HUES6 (cell line): ENCODE measurements around the gene RIPOR3.
"Not testable (repeated sequence)": the region's sequence is repeated elsewhere in the genome, so short reads cannot be mapped to it uniquely, and the experiment has no call there.

ENCODE experiments used
- H3K27ac ChIP-seq: 2 replicates; pipeline ENCODE4 v1.7.0; 2013; ENCODE audit warnings: low read depth, mild to moderate bottlenecking, low read length, inconsistent platforms
- H3K27me3 ChIP-seq: 2 replicates; pipeline ENCODE4 v1.6.1; 2013; ENCODE audit warnings: low read length; ENCODE audit not compliant: control insufficient read depth, insufficient read depth
- H3K36me3 ChIP-seq: 2 replicates; pipeline ENCODE4 v1.6.1; 2013; ENCODE audit warnings: low read length; ENCODE audit not compliant: control insufficient read depth, insufficient read depth
- H3K4me1 ChIP-seq: 2 replicates; pipeline ENCODE4 v1.6.1; 2013; ENCODE audit warnings: low read length; ENCODE audit not compliant: control insufficient read depth, insufficient read depth
- H3K4me3 ChIP-seq: 2 replicates; pipeline ENCODE4 v1.5.1; 2013; ENCODE audit warnings: low read depth, low read length
- H3K9ac ChIP-seq: one replicate; pipeline ENCODE4 v1.6.1; 2013; ENCODE audit warnings: mild to moderate bottlenecking, low read length
- H3K9me3 ChIP-seq: 2 replicates; pipeline ENCODE4 v1.6.1; 2013; ENCODE audit warnings: low read depth, low read length; ENCODE audit not compliant: control insufficient read depth, insufficient read depth

The RIPOR3 gene

DNA sequence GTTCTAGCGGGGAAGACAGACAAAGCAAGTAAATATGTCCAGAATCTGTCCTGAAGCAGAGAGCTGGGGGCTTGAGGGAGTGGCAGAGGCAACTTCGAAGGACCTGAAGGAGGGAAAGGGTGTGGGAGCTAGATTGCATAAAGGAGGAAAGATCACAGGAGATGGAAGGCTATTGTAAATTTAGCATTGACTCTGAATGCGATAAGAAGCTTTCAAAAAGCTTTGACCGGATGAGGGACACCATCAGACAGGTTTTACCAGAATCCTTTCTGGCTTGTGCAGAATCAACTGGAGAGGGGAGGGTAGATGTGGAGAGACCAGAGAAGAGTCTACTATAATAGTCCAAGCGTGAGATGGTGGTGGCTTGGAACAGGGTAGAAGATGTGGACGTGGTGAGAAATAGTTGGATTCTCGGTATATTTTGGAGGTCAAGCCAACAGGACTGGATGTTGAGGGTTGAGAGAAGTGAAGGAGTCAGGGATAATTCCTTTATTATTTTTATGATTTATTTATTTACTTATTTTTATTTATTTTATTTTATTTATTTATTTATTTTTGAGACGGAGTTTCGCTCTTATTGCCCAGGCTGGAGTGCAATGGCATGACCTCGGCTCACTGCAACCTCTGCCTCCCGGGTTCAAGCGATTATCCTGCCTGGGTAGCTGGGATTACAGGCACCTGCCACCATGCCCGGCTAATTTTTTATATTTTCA is 19.9 kb upstream of the RIPOR3 start:
- Histone ChIP-seq H3K9ac (no peak overlapping the region), H3K9me3 (no peaks in the 10 kb centered on the region), H3K4me1 (no peaks in the 10 kb centered on the region), H3K27ac (no peak overlapping the region), H3K27me3 (no peaks in the 10 kb centered on the region), H3K4me3 (no peak overlapping the region), H3K36me3 (no peaks in the 10 kb centered on the region)

DNA sequence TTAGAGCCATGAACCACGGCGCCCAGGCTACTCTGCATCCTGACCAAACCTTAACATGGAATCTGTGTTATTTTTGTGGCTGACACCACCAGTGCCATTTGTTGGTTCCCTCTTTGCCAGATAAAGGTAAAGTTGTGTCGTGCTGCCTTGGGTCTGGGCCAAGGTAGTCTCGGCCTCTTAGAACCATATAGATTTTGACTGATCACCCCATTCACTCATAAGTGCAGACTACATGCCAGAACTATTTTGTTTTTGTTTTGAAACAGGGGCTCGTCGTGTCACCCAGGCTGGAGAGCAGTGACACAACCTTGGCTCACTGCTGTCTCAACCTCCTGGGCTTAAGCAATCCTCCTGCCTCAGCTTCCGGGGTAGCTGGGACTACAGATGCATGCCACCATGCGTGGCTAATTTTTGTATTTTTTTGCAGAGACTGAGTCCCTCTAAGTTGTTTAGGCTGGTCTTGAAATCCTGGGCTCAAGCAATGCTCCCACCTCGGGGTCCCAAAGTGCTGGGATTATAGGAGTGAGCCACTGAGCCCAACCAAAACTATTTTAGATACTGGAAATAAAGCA is 19.2 kb upstream of the RIPOR3 start:
- no peaks in the 10 kb centered on the region for H3K27me3 ChIP-seq
- no peaks in the 10 kb centered on the region for H3K4me1 ChIP-seq
- H3K27ac ChIP-seq = no peak overlapping the region

DNA sequence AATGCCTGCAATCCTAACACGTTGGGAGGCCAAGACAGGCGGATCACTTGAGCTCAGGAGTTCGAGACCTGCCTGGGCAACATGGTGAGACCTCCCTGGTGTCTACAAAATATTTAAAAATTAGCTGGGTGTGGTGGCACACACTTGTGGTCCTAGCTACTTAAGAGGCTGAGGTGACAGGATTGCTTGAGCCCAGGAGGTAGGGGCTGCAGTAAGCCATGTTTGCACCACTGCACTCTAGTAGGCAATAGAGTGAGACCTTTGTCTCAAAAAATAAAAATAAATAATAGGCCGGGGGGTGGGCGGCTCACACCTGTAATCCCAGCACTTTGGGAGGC is 18.3 kb upstream of the RIPOR3 start:
- Histone ChIP-seq H3K4me1 (peaks cover 4% of the 10 kb centered on the region), H3K9ac (no peak overlapping the region), H3K36me3 (no peaks in the 10 kb centered on the region), H3K9me3 (no peaks in the 10 kb centered on the region), H3K4me3 (no peak overlapping the region), H3K27ac (no peak overlapping the region), H3K27me3 (no peaks in the 10 kb centered on the region)

More for the DNA sequence above, 19.2 kb upstream of the RIPOR3 start:
- Histone ChIP-seq H3K9me3 (no peaks in the 10 kb centered on the region), H3K4me3 (no peak overlapping the region), H3K36me3 (no peaks in the 10 kb centered on the region), H3K9ac (no peak overlapping the region)

DNA sequence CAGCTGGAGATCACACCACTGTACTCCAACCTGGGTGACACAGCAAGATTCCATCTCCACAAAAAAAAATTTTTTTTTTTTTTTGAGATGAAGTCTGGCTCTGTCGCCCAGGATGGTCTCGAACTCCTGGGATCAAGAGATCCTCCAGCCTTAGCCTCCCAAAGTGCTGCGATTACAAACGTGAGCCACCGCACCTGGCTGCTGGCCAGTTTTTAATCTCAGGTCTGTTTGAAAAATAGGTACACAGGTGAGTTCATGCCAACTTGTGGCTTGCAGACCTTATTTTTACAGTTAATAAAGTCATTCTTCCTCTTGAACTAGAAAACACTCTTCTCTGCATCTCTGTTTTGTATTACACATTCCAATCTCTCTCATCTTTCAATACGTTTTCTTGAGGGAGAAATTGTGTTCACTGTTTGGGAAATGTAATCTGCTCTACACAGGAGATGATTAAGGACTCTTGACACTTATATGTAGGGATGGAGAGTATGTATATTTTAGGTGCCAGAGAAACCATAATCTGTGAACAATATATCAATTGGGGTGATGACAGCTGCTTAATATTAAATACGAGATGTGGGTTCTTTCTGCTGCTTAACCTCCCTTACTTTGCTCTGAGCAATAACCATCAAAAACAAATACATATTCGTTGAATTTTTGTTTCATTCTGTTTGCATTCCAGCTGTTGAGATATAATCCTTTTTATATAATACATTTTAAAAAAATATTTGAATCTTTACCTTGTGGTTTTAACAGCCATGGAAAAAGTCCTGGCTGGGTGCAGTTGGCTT is 17.7 kb upstream of the RIPOR3 start:
- H3K9me3 ChIP-seq = no peaks in the 10 kb centered on the region
- H3K4me1 ChIP-seq = peaks cover 7% of the 10 kb centered on the region
- H3K27me3 ChIP-seq = no peaks in the 10 kb centered on the region
- no peak overlapping the region for H3K9ac ChIP-seq
- no peak overlapping the region for H3K27ac ChIP-seq
- no peaks in the 10 kb centered on the region for H3K36me3 ChIP-seq
- H3K4me3 ChIP-seq = no peak overlapping the region

DNA sequence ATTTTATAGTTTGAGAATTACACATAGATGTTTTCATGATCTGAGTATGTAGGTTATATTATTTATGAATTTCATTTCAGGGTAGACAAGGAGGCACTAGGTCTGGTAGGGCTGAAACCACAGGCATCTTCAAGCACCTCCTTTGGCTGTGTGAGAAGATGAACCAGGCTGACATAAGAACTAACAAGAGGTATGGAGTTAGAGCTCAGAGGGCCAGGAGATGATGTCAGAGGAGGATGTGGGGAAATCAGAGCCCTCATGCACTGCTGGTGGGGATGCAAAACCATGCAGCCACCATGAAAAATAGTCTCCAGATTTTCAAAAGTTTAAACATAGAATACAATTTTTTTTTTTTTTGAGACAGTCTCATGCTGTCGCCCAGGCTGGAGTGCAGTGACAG is 13.6 kb upstream of the RIPOR3 start:
- Histone ChIP-seq H3K4me1 (peaks cover 17% of the 10 kb centered on the region), H3K36me3 (no peaks in the 10 kb centered on the region), H3K27me3 (no peaks in the 10 kb centered on the region), H3K9ac (no peak overlapping the region), H3K4me3 (no peak overlapping the region), H3K27ac (no peak overlapping the region), H3K9me3 (no peaks in the 10 kb centered on the region)

DNA sequence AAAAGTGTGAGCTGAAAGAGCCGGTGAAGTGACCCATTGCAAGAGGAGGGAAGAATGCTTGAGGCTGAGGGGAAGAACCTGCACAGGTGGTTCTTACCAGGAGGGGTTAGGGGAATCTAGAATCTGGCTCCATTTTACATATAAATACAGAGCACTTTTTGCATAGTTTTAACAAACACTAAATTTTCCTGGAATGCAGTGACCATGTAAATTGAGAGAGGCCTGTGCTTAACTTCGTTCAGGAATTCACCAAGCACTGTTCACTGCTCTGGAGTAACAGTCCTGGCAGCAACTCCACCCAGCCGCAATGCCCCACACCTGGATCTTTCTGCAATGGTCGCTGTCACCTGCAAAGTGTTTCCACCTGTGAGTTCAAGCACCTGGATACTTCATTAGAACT is 13.2 kb upstream of the RIPOR3 start:
- Histone ChIP-seq H3K36me3 (no peaks in the 10 kb centered on the region), H3K9me3 (no peaks in the 10 kb centered on the region), H3K4me1 (peaks cover 17% of the 10 kb centered on the region), H3K9ac (no peak overlapping the region), H3K4me3 (no peak overlapping the region), H3K27me3 (no peaks in the 10 kb centered on the region), H3K27ac (no peak overlapping the region)

DNA sequence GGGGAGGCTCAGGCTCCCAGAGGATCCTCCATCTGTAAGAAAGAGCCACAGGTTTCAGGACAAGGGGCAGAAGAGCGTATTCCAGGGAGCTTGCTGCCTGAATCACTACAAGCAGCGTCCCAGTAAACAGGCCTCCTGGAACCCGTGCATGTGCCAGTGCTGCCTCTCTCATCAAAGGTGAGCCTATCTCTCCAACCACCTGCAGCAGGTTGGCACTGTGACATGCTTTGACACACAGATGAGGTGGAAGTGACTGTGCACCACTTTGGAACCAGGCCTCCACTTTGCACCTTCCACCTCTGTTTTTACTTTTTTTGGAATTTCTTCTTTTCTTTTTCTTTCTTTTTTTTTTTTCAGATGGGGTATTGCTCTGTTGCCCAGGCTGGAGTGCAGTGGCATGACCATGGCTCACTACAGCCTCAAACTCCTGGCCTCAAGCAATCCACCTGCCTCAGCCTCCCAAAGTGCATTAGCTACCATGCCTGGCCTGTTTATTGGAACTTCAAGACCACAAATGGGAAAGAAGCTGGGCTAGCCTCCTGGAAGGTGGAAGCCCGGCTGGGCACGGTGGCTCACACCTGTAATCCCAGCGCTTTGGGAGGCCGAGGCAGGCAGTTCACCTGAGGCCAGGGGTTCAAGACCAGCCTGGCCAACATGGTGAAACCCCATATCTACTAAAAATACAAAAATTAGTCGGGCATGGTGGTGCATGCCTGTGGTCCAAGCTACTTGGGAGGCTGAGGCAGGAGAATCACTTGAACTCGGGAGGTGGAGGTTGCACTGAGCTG is 12.5 kb upstream of the RIPOR3 start:
- peaks cover 17% of the 10 kb centered on the region for H3K4me1 ChIP-seq
- not testable (repeated sequence) for H3K4me3 ChIP-seq, H3K27ac ChIP-seq, H3K36me3 ChIP-seq, H3K27me3 ChIP-seq, H3K9me3 ChIP-seq, H3K9ac ChIP-seq

DNA sequence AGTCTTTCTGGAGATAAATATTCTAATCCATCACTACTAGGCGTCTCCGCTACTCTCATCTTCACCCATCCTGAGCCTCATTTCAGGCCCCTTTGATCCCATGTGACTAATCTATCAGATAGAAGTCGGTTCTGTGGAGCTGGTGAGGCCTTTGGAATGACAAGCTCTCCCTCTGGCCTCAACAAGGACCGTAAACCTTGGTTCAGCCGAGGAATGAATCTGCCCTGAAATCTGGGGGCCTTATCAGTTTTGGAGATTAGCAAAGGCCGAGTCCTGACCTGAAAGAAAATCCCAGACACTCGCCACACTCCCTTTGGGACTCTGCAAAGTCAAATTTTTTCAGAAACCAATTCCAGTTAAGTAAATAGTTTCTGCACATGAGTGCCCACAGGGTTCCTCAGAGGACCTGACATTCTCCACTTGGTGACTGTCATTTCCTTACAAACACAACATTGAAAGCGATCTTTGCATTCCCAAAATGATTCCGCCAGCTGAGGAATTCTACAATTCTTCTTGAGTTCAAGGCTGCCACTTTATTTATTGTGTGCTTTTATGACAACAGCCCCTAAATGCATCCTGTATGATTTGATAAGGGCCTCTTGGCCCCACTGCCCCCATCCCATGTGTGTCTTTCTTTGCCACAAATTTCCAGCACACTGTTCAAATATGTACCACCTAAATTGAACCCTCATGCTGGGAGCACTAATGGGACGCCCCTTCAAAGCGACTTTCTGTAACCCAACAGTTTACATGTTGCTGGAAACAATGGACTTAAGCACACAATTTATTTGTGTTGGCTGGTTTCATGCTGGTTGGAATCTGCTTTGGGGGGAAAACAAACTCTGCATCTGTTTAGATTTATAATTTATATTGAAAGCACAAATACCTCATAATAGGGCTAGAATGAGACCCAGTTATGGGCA is 10.0 kb upstream of the RIPOR3 start:
- Histone ChIP-seq H3K27ac (no peak overlapping the region), H3K27me3 (no peaks in the 10 kb centered on the region), H3K9me3 (no peaks in the 10 kb centered on the region), H3K36me3 (no peaks in the 10 kb centered on the region), H3K4me1 (peaks cover 17% of the 10 kb centered on the region), H3K4me3 (no peak overlapping the region), H3K9ac (no peak overlapping the region)

DNA sequence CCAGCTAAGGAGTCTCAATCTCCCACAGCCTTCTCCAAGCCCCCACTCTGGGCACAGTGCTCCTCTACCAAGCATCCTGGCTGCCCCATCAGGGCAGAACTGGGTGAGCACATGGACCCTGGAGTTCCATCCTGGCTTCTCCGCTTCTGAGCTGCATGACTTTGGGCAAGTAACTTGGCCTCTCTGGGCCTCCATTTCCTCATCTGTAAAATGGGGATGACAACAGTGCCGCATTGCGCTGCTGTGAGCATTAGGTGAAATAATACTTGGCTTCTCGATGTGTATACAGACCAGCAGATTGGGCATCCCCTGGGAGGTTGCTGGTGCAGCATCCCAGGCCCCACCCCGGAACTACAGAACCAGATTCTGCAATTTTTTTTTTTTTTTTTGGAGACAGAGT is 8.3 kb upstream of the RIPOR3 start:
- H3K27ac ChIP-seq = no peak overlapping the region
- H3K9me3 ChIP-seq = no peaks in the 10 kb centered on the region
- no peak overlapping the region for H3K4me3 ChIP-seq
- peaks cover 23% of the 10 kb centered on the region for H3K4me1 ChIP-seq
- no peak overlapping the region for H3K9ac ChIP-seq
- H3K36me3 ChIP-seq = no peaks in the 10 kb centered on the region
- H3K27me3 ChIP-seq = no peaks in the 10 kb centered on the region

DNA sequence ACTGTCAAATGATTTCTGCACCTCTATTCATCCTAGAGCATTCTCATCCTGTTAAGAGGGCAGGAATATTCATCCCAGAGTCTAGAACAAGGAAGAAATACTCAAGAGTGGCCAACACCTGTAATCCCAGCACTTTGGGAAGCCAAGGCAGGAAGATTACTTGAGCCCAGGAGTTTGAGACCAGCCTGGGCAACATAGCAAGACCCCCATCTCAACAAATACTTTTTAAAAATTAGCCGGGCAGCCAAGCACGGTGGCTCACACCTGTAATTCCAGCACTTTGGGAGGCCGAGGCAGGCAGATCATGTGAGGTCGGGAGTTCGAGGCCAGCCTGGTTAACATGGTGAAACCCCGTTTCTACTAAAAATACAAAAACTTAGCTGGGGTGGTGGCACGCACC is 6.9 kb upstream of the RIPOR3 start:
- peaks cover 20% of the 10 kb centered on the region; the same call in 1 of the 2 replicates for H3K4me1 ChIP-seq
- H3K9me3 ChIP-seq, H3K9ac ChIP-seq, H3K36me3 ChIP-seq, H3K27me3 ChIP-seq, H3K4me3 ChIP-seq, H3K27ac ChIP-seq: not testable (repeated sequence)
